NCI-H510A (cell line): ENCODE measurements around the gene DLEC1.
"Not testable (repeated sequence)": the region's sequence is repeated elsewhere in the genome, so short reads cannot be mapped to it uniquely, and the experiment has no call there.

ENCODE experiments used
- DNase-seq: peaks from one replicate; lab custom pipeline; 2025; lab: John Stamatoyannopoulos, UW

DLEC1 gene

GRCh38 chr3:38154625-38155255 is 115.7 kb downstream of the DLEC1 start:
- no peak for DNase-seq

- no peak for DNase-seq
Observed at GRCh38 chr3:38155825-38156224, 116.8 kb downstream of the DLEC1 start.

DNA sequence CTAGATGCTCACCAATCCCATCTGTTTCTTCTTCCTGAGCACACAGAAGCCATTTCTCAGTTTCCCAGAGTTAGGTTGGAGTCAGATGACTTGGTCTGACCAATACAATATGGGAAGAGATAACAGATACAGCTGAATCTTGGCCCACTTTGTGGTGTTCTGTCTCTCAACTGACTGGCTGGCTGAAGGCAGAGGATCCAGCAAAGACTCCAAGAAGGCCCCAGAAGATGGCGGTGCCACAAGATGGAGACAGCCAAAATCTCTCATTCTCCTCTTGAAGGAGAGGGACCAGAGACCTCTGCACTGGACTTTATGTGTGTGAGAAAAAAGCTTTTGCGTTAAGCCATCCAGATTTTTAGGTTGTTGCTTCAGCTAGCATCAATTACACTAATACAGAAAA is 118.1 kb downstream of the DLEC1 start:
- DNase-seq: no peak

DNA sequence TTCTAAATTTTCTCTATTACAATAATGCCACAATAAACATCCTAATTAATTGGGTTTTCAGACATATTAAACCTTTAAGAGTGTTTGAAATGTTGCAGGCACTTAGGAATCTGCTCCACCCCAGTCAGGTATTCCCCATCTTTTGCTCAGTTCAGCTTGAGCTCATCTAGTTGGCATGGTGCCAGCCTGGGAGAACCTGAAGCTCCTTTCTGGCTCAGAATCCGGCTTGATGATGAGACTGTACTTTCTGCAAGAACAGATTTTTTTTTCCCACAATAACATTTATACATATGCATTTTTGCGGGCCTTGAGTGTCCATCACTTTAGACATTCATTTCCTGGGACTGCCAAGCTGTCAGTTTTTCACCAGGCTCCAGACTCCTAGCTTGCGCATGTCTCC is 118.6 kb downstream of the DLEC1 start:
- DNase-seq: peak; percentile 4

DNA sequence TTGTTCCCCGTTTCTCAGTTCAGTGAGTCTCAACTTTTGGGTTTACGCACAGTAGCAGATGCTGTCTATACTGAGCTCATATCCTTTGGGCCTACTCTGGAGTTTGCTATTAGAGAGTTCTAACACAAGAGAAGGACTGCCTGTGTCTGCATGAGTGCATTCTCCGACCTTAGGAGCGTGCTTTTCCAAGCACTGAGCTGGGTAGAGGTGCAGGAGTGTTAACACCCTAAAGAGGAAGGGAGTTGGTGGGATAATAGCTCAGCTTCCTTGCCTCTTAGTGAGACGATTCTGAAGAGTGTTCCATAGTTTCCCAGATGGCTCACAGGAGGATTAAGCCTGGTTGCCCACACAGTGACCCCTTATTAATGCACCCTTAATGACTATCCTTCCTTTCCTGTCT is 119.5 kb downstream of the DLEC1 start:
- no peak for DNase-seq

DNA sequence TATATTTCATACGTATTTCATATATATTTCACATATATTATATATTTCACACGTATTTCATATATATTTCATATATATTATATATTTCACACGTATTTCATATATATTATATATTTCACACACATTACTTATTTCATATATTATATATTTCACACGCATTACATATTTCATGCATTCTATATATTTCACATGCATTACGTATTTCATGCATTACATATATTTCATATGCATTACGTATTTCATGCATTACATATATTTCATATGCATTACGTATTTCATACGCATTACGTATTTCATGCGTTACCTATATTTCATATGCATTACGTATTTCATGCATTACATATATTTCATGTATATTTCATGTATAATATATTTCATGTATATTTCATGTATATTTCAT is 121.7 kb downstream of the DLEC1 start:
- DNase-seq: not testable (repeated sequence)

- no peak for DNase-seq
Observed at GRCh38 chr3:38163117-38163840, 124.3 kb downstream of the DLEC1 start.

GRCh38 chr3:38163841-38164642 is 125.0 kb downstream of the DLEC1 start:
- DNase-seq: no peak

GRCh38 chr3:38164643-38164951 is 125.6 kb downstream of the DLEC1 start:
- DNase-seq: peak; percentile 35

GRCh38 chr3:38164952-38165721 is 126.1 kb downstream of the DLEC1 start, which contains the start of gene OXSR1:
Gene OXSR1 (plus strand): TSS chr3:38165537. CDS start chr3:38165877, 340 bp downstream.
- peak; percentile 83 for DNase-seq

DNA sequence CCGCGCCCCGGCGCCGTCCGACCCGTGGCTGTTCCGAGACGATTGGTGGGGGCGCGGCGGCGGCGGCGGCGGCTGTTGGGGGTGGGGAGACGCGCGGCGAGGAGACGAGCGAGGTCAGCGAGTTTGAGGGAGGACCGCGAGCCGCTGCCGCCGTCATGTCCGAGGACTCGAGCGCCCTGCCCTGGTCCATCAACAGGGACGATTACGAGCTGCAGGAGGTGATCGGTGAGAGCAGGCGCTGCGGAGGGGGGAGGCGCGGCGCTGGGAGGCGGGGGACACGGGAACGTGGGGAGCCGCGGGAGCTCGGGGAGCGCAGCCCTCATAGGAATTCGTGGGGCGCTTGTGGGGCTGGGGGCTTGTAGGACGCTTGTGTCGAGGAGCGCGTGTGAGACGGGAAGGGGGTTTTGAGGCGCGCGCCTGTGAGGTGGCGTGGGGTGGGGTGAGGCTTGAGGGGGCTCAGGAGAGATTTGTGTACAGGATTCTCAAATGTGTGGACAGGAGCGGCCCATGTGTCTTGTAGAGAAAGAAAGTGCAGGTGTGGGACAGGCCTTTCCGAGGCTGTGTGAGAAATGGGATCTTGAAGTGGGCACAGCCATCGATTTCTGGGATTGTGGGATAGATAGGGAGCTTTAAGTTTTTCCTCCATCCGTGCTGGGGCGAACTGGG is 126.8 kb downstream of the DLEC1 start:
- no peak for DNase-seq

- DNase-seq: no peak
Observed at GRCh38 chr3:38167591-38167990, 128.6 kb downstream of the DLEC1 start.

GRCh38 chr3:38168151-38169026 is 129.4 kb downstream of the DLEC1 start:
- no peak for DNase-seq

- no peak for DNase-seq
Observed at GRCh38 chr3:38169027-38169317, 130.0 kb downstream of the DLEC1 start.

GRCh38 chr3:38170722-38171121 is 131.7 kb downstream of the DLEC1 start:
- DNase-seq: no peak

DNA sequence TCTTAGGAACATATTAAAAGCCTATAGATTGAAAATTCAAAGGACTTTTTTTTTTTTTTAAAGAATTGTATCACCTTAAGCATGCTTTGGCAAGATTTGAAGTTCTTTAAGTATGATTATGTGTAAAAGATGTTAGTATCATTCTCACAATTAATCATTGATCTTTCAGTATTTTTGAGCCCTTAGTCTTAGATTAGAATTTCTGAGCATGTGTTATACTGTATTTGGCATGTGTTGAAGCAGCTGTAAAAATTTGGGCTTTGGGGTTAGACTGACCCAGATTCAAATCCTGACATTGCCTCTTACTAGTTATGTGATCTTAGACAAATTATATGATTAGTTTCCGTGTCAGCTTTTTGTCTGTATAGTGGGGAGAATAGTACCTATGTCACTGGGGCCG is 132.6 kb downstream of the DLEC1 start:
- no peak for DNase-seq
